ENCODE results near the gene TSLP. TPM values are rescaled to one million over a fixed set of nuclear protein-coding genes. Genes with fewer than 3 reads are reported as not detected.

The TSLP gene
- total and polyA plus RNA-seq, 9 of the 15 experiments (the other 6 are each of a cell fraction or from before 2014, with no cell fraction given), result 0.09 to 2.8 (median 1.2) TPM

GRCh38 chr5:111022301-111022700 lies 49.2 kb upstream of the TSLP start:
- 3% methylated on average over 5 of the region's 5 CpGs for WGBS (ENCODE audit: insufficient coverage, low coverage, missing lambda C conversion rate)
- intact Hi-C loops (cut with micrococcal nuclease), result no loop called here

GRCh38 chr5:111028865-111029264 lies 42.6 kb upstream of the TSLP start:
- no peak for ATAC-seq
- Histone ChIP-seq H3K36me3 (ENCODE audit: control insufficient read depth, insufficient read depth, low read length) (no peaks in the 10 kb centered on the region), H4K20me1 (replicated peaks; ENCODE audit: control insufficient read depth, insufficient read depth, low read length) (no peaks in the 10 kb centered on the region), H2AFZ (ENCODE audit: low read depth, low read length) (no peak overlapping the region), H3K4me2 (ENCODE audit: insufficient read depth, low read length) (no peak overlapping the region), H3K9ac (ENCODE audit: insufficient read depth in 1 of 2, low read depth in 2 of 2, low read length in 2 of 2) (no peak overlapping the region), H3K27me3 (ENCODE audit: control insufficient read depth in 2 of 2, insufficient read depth in 2 of 2, low read length in 2 of 2) (no peaks in the 10 kb centered on the region), H3K9me3 (replicated peaks; ENCODE audit: control insufficient read depth, insufficient read depth, low read depth, low read length) (no peaks in the 10 kb centered on the region), H3K4me1 (replicated peaks in 1 of 2; ENCODE audit: control insufficient read depth in 2 of 2, insufficient read depth in 2 of 2, low read length in 2 of 2) (no peaks in the 10 kb centered on the region), H3K27ac (ENCODE audit: extremely low read depth, low read depth, low read length) (no peak overlapping the region), H3K9me1 (ENCODE audit: control insufficient read depth, insufficient read depth, low read length) (no peaks in the 10 kb centered on the region), H3K4me3 (no peak overlapping the region), H3K79me2 (ENCODE audit: control insufficient read depth, insufficient read depth, low read length) (no peaks in the 10 kb centered on the region)
- DNase-seq (ENCODE audit: extremely low read depth in 1 of 4, low spot score in 3 of 4), result no peak
- CTCF ChIA-PET (ENCODE audit: low intra/inter-chr PET ratio), result no interaction called here
- in situ Hi-C loops (cut with MboI) (no loop called here), intact Hi-C loops (cut with micrococcal nuclease) (no loop called here)
- POLR2A ChIA-PET, result no interaction called here
- no peak for TF ChIP-seq MCM3 (IDR thresholded peaks at IDR 0.05)
- no peak for TF ChIP-seq GABPA (tag; conservative IDR thresholded peaks at IDR 0.05; ENCODE audit: low read depth)
- TF ChIP-seq DNMT1 (IDR thresholded peaks at IDR 0.05), result no peak
- TF ChIP-seq ZNF212 (CRISPR knock-in tag; IDR thresholded peaks at IDR 0.05), result no peak
- no peak for TF ChIP-seq PHTF2 (CRISPR knock-in tag; IDR thresholded peaks at IDR 0.05)
- TF ChIP-seq POLR3A (IDR thresholded peaks at IDR 0.05; ENCODE audit: borderline replicate concordance, extremely low read depth, insufficient read depth, insufficient read length), result no peak
- TF ChIP-seq CBX3 (IDR thresholded peaks at IDR 0.05; ENCODE audit: borderline replicate concordance in 1 of 2, low read length in 2 of 2), result no peak
- no peak for TF ChIP-seq HOXB6 (CRISPR knock-in tag; IDR thresholded peaks at IDR 0.05; ENCODE audit: borderline replicate concordance)
- no peak for TF ChIP-seq ZNF551 (CRISPR knock-in tag; IDR thresholded peaks at IDR 0.05)
- no peak for TF ChIP-seq CAMTA2 (CRISPR knock-in tag; conservative IDR thresholded peaks at IDR 0.05)
- no peak for FAIRE-seq
- BruUV-seq (replicated peaks), result no TSS peak
- 0% methylated on average over 2 of the region's 2 CpGs for WGBS (ENCODE audit: insufficient coverage, low coverage, missing lambda C conversion rate)

More at GRCh38 chr5:111022301-111022700, 49.2 kb upstream of the TSLP start:
- BruUV-seq (replicated peaks), result no TSS peak
- no peaks in the 10 kb centered on the region for H3K36me3 ChIP-seq (ENCODE audit: control insufficient read depth, insufficient read depth, low read length)
- no peaks in the 10 kb centered on the region for H3K4me1 ChIP-seq (replicated peaks in 1 of 2; ENCODE audit: control insufficient read depth in 2 of 2, insufficient read depth in 2 of 2, low read length in 2 of 2)
- FAIRE-seq, result no peak
- H3K4me3 ChIP-seq, result no peak overlapping the region
- POLR2A ChIA-PET, result no interaction called here
- CTCF ChIA-PET (ENCODE audit: low intra/inter-chr PET ratio), result no interaction called here
- no peak for DNase-seq (ENCODE audit: extremely low read depth in 1 of 4, low spot score in 3 of 4)
- H3K9me1 ChIP-seq (ENCODE audit: control insufficient read depth, insufficient read depth, low read length), result no peaks in the 10 kb centered on the region
- in situ Hi-C loops (cut with MboI), result no loop called here
- no peak overlapping the region for H3K9ac ChIP-seq (ENCODE audit: insufficient read depth in 1 of 2, low read depth in 2 of 2, low read length in 2 of 2)
- H3K9me3 ChIP-seq (replicated peaks; ENCODE audit: control insufficient read depth, insufficient read depth, low read depth, low read length), result no peaks in the 10 kb centered on the region
- no peaks in the 10 kb centered on the region for H3K79me2 ChIP-seq (ENCODE audit: control insufficient read depth, insufficient read depth, low read length)
- no peak overlapping the region for H2AFZ ChIP-seq (ENCODE audit: low read depth, low read length)
- no peak overlapping the region for H3K27ac ChIP-seq (ENCODE audit: extremely low read depth, low read depth, low read length)
- no peaks in the 10 kb centered on the region for H4K20me1 ChIP-seq (replicated peaks; ENCODE audit: control insufficient read depth, insufficient read depth, low read length)
- no peaks in the 10 kb centered on the region for H3K27me3 ChIP-seq (ENCODE audit: control insufficient read depth in 2 of 2, insufficient read depth in 2 of 2, low read length in 2 of 2)
- H3K4me2 ChIP-seq (ENCODE audit: insufficient read depth, low read length), result no peak overlapping the region
- no peak for TF ChIP-seq ADNP (tag; IDR thresholded peaks at IDR 0.05)
- ATAC-seq, result no peak
